Lower lobe of right lung (tissue), 2 donors: Measurements from ENCODE around the gene SEH1L. TPM values are rescaled to one million over a fixed set of nuclear protein-coding genes. Genes with fewer than 3 reads are reported as not detected.

Source experiments
- ATAC-seq, 2 donors: fragments of 200-7000 bp; cut with Tn5 transposase; one replicate each; pipeline ENCODE4 v1.9.1; 2020 to 2022; ENCODE audit warnings: mild to moderate bottlenecking in 2 of 2, moderate library complexity in 2 of 2
- DNase-seq: peaks from one replicate; pipeline ENCODE4 v3.0.0-alpha.2; 2020
- H3K27ac ChIP-seq: fragments of 200-600 bp; one replicate; pipeline ENCODE4 v1.8.0; 2022
- H3K27me3 ChIP-seq: fragments of 200-600 bp; one replicate; pipeline ENCODE4 v1.8.0; 2022; ENCODE audit warnings: low read depth
- H3K36me3 ChIP-seq: fragments of 200-600 bp; one replicate; pipeline ENCODE4 v1.8.0; 2022; ENCODE audit warnings: mild to moderate bottlenecking
- H3K4me1 ChIP-seq: fragments of 200-600 bp; one replicate; pipeline ENCODE4 v1.8.0; 2022
- H3K4me3 ChIP-seq: fragments of 200-600 bp; one replicate; pipeline ENCODE4 v1.8.0; 2022; ENCODE audit warnings: mild to moderate bottlenecking
- H3K9me3 ChIP-seq: fragments of 200-600 bp; one replicate; pipeline ENCODE4 v1.8.0; 2022
- intact Hi-C: fragments of 100-400 bp; cut with DNase I; formaldehyde crosslinking; loops from one replicate; pipeline ENCODE4 v1.11.0; 2022
- total RNA-seq: library from RNA; stranded (reverse); fragmentation: NEBNext Ultra II Directional; extraction: Animal tissue kit (Norgen Biotek cat#: 25700); gene quantifications from one replicate; pipeline ENCODE4 v1.2.1, GENCODE V29; 2021
- TF ChIP-seq, protein P1 (sequence below): fragments of 200-600 bp; IDR thresholded peaks from one replicate; pipeline ENCODE4 v1.8.0; 2022; ENCODE audit warnings: antibody characterized with exemption, mild to moderate bottlenecking
- donor health status: DM: no; HTN: yes; CAD: no; lungs with severe emphysema.

Gene SEH1L
- total RNA-seq, 1 donor from 2014 or later, result 34.8 TPM

DNA sequence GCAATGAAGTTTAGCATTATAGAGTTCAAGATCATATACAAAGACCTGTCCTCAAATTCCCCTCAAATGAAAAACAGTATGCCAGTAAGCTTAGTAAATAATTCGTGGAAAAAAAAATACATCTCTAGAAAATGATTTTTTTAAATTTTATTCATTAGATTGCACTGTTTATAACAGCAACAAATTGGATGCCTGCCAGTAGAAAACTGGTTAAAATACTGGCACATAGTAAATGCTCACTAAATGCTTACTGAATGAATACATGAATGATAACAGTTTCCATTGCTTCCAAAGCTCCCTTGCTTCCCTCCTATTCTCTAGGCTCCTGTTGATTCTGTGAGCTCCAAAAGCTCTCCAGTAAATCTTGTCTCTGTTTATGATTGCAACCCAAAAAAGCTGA, 25.5 kb upstream of the SEH1L start:
- ATAC-seq, result no peak
- intact Hi-C loops, result no loop called here
- TF ChIP-seq, protein P1, sequence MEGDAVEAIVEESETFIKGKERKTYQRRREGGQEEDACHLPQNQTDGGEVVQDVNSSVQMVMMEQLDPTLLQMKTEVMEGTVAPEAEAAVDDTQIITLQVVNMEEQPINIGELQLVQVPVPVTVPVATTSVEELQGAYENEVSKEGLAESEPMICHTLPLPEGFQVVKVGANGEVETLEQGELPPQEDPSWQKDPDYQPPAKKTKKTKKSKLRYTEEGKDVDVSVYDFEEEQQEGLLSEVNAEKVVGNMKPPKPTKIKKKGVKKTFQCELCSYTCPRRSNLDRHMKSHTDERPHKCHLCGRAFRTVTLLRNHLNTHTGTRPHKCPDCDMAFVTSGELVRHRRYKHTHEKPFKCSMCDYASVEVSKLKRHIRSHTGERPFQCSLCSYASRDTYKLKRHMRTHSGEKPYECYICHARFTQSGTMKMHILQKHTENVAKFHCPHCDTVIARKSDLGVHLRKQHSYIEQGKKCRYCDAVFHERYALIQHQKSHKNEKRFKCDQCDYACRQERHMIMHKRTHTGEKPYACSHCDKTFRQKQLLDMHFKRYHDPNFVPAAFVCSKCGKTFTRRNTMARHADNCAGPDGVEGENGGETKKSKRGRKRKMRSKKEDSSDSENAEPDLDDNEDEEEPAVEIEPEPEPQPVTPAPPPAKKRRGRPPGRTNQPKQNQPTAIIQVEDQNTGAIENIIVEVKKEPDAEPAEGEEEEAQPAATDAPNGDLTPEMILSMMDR, result no peak

DNA sequence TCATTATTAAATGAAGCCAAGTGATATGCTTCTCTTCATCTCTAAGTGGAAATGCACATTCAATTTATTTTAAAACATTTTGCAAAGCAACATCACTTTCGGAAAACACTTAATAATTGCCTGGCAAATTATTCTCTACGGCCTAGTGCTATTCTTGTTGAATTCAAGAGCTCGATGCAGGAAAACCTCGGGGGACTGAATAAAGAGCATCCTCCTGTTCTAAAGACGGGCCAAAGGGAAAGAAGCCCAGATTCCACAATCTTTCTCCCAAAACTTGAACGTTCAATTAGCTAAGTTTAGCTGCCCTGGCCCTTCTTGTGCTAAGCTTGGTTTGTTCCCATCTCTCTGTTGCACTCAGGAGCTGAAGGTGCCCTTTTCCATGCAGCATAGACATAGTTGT, 23.2 kb upstream of the SEH1L start:
- no peak overlapping the region for H3K27ac ChIP-seq
- no peaks in the 10 kb centered on the region for H3K27me3 ChIP-seq
- no peaks in the 10 kb centered on the region for H3K9me3 ChIP-seq
- H3K4me1 ChIP-seq, result no peaks in the 10 kb centered on the region
- H3K36me3 ChIP-seq, result no peaks in the 10 kb centered on the region
- no peak overlapping the region for H3K4me3 ChIP-seq
- intact Hi-C loops, result no loop called here
- DNase-seq (no peak), ATAC-seq (no peak)
- TF ChIP-seq, protein P1, result no peak

More for the DNA sequence above, 25.5 kb upstream of the SEH1L start:
- Histone ChIP-seq H3K27me3 (no peaks in the 10 kb centered on the region), H3K9me3 (no peaks in the 10 kb centered on the region), H3K4me1 (no peaks in the 10 kb centered on the region), H3K27ac (no peak overlapping the region), H3K36me3 (no peaks in the 10 kb centered on the region), H3K4me3 (no peak overlapping the region)
- DNase-seq, result no peak

DNA sequence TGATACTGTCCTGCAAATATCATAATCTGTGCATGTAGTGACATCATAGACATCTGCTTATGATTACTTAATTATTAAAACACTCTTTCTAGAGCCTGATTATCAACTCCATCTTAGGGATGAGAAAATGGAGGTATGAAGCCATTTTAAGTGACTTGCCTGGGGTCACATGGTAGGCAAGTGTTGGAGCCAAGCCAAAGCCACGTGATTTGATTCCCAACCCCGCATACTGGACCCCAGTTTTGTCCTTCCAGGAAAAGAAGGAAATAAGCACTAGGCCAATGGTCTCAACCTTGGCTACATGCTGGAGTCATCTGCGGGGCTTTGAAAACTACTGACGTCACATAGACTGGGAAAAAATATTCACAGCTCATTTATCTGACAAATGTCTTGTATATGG, 19.6 kb upstream of the SEH1L start:
- intact Hi-C loops, result no loop called here
- DNase-seq (no peak), ATAC-seq (no peak)
- TF ChIP-seq, protein P1, result no peak
- Histone ChIP-seq H3K4me1 (no peaks in the 10 kb centered on the region), H3K27ac (no peak overlapping the region), H3K27me3 (no peaks in the 10 kb centered on the region), H3K36me3 (no peaks in the 10 kb centered on the region), H3K4me3 (no peak overlapping the region), H3K9me3 (no peaks in the 10 kb centered on the region)

DNA sequence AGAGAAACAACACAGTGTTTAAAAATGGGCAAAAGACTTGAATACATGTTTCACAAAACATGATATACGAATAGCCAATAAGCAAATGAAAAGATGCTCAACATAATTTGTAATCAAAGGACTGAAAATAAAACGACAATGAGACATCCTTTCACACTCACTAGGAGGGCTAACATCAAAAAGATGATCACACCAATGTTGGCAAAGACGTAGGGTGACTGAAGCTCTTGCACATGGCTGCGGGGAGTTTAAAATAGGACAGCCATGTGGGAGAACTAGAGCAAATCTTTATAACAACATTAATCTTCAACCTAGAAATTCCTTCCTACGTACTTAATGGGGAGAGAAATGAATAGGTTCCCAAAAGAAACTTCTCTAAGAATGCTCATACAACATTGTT, 19.2 kb upstream of the SEH1L start:
- Histone ChIP-seq H3K9me3 (no peaks in the 10 kb centered on the region), H3K4me3 (no peak overlapping the region), H3K4me1 (no peaks in the 10 kb centered on the region), H3K27me3 (no peaks in the 10 kb centered on the region), H3K27ac (no peak overlapping the region), H3K36me3 (no peaks in the 10 kb centered on the region)
- DNase-seq, result no peak
- intact Hi-C loops, result no loop called here
- TF ChIP-seq, protein P1, result no peak
- no peak for ATAC-seq

DNA sequence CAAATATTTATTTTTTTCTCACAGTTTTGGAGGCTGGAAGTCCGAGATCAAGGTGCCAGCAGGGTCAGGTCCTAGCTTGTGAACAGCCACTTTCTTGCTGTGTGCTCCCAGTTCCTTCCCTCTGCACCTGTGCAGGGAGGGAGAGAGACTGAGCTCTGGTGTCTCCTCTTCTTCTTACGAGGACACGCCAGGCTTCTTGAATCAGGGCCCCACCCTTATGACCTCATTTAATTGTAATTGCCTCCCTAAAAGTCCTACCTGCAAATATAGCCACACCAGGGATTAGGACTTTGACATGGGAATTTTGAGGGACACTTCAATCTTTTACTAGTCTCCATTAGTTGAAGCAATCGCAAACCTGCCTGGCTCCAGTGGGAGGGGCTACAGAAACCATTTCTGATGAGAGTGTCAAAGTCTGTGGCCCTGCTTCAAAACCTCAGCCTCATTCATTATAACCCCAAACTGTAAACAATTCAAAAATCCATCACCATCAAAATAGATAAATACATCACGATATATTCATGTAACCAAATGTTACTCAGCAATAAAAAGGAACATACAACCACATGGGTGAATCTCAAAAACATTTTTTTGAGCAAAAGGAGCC, 18.2 kb upstream of the SEH1L start:
- H3K36me3 ChIP-seq, result no peaks in the 10 kb centered on the region
- no peak for DNase-seq
- no peak overlapping the region for H3K27ac ChIP-seq
- no peak for ATAC-seq
- no peaks in the 10 kb centered on the region for H3K4me1 ChIP-seq
- intact Hi-C loops, result loop anchor here (10.0 kb wide), 1 partner anchor 195 kb away; no protein-coding TSS in a partner anchor
- no peaks in the 10 kb centered on the region for H3K27me3 ChIP-seq
- no peaks in the 10 kb centered on the region for H3K9me3 ChIP-seq
- no peak overlapping the region for H3K4me3 ChIP-seq
- TF ChIP-seq, protein P1, result no peak
